ENCODE results near the gene GRAMD1B. TPM values are rescaled to one million over a fixed set of nuclear protein-coding genes. Genes with fewer than 3 reads are reported as not detected.
A peak's percentile ranks its signal among the peaks of the same experiment; 100 is the strongest.

GRAMD1B gene
- total RNA-seq, 2 donors from 2014 or later, result 0.66 to 3.4 TPM

DNA sequence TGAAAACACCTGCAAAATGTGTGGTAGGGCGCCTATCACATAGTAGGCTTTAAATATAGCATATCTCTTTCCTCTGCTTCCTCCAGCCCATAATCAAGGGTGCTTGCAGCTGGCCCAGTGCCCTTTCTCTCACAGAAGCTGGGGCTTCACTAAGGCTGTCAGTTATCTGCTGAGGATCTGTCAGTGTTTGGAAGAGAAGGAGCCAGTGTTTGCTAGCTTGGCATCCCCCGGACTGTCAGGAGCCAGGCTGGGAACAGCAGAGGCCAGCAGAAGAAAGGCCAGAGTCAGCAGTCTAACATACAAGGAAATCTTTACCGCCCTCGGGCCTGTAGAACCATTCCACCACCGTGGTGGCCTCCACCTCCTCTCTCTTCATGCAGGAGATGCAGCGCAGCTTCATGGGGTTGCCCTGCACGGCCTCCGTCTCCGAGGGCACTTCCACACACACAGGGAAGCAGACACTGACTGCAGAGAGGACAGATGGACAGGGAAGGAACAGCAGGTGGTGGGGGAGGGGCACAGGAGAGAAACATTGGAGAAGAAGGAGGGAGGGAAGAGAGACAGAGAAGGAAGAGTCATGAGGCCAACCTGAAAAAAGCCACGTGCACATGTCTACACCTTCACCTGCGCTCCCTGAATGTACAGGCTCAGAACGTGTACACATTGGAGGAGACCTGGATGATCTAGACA lies 215.4 kb downstream of the GRAMD1B start:
- Histone ChIP-seq H3K4me3 (no peak overlapping the region), H3K36me3 (replicated peaks in 1 of 2; ENCODE audit: insufficient read depth in 1 of 2, low read depth in 2 of 2) (no peaks in the 10 kb centered on the region), H3K27ac (no peak overlapping the region), H3K4me1 (peaks cover 4% of the 10 kb centered on the region), H3K9me3 (no peaks in the 10 kb centered on the region), H3K27me3 (no peaks in the 10 kb centered on the region)
- 62 to 67% methylated on average over 11 to 12 of the region's 12 CpGs for WGBS, 2 donors
- TF ChIP-seq POLR2A (IDR thresholded peaks at IDR 0.05), result no peak
- TF ChIP-seq, protein P1, sequence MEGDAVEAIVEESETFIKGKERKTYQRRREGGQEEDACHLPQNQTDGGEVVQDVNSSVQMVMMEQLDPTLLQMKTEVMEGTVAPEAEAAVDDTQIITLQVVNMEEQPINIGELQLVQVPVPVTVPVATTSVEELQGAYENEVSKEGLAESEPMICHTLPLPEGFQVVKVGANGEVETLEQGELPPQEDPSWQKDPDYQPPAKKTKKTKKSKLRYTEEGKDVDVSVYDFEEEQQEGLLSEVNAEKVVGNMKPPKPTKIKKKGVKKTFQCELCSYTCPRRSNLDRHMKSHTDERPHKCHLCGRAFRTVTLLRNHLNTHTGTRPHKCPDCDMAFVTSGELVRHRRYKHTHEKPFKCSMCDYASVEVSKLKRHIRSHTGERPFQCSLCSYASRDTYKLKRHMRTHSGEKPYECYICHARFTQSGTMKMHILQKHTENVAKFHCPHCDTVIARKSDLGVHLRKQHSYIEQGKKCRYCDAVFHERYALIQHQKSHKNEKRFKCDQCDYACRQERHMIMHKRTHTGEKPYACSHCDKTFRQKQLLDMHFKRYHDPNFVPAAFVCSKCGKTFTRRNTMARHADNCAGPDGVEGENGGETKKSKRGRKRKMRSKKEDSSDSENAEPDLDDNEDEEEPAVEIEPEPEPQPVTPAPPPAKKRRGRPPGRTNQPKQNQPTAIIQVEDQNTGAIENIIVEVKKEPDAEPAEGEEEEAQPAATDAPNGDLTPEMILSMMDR (IDR thresholded peaks at IDR 0.05), result no peak
- DNase-seq, result no peak
- no peak for ATAC-seq
- intact Hi-C loops (cut with DNase I), result no loop called here

DNA sequence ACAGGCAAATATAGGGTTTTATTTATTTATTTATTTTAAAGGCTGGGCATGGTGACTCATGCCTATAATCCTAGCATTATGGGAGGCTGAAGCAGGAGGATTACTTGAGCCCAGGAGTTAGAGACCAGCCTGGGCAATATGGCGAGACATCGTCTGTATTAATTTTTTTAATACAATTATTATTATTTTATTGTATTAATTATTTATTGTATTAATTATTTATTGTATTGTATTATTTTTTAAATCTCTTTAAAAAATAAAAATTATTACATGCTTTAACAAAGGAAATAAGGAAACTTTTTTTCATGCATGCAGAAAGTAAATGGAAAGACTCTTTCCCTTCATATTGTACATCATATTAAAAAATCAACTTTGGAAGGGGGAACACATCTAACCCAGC lies 220.8 kb downstream of the GRAMD1B start:
- H3K27me3 ChIP-seq, result no peaks in the 10 kb centered on the region
- intact Hi-C loops (cut with DNase I), result no loop called here
- no peak for TF ChIP-seq POLR2A (IDR thresholded peaks at IDR 0.05)
- TF ChIP-seq, protein P1 (IDR thresholded peaks at IDR 0.05), result no peak

DNA sequence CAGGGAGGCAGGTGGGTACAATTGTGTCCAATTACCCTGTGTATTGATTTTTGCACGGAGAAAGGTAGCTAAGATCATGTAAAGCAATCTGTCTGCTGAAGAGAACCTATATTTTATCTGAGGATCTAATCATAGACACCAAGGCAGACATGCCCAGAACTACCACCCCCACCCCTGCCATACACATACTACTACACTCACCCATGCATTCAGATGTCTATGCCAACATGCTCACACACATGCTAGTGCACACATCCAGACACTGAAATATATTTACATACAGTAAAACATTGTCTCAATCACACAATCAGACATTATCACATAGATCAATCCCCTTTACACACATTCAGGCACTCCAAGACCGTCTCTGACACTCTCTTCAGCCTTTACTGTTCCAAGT lies 222.5 kb downstream of the GRAMD1B start:
- no peaks in the 10 kb centered on the region for H3K27me3 ChIP-seq
- TF ChIP-seq, protein P1 (IDR thresholded peaks at IDR 0.05), result no peak
- TF ChIP-seq POLR2A (IDR thresholded peaks at IDR 0.05), result no peak
- H3K9me3 ChIP-seq, result no peaks in the 10 kb centered on the region
- ATAC-seq (no peak), DNase-seq (no peak)
- H3K36me3 ChIP-seq (replicated peaks in 1 of 2; ENCODE audit: insufficient read depth in 1 of 2, low read depth in 2 of 2), result no peaks in the 10 kb centered on the region
- no peak overlapping the region for H3K4me3 ChIP-seq
- intact Hi-C loops (cut with DNase I), result no loop called here
- 29 to 50% methylated on average over 2 of the region's 2 CpGs for WGBS, 2 donors
- no peak overlapping the region for H3K27ac ChIP-seq
- peaks cover 12% of the 10 kb centered on the region for H3K4me1 ChIP-seq

More for the DNA sequence above, 220.8 kb downstream of the GRAMD1B start:
- H3K27ac ChIP-seq, result no peak overlapping the region
- no peak overlapping the region for H3K4me3 ChIP-seq
- 83 to 84% methylated on average over 2 of the region's 2 CpGs for WGBS, 2 donors
- DNase-seq, result no peak
- no peak for ATAC-seq
- H3K9me3 ChIP-seq, result no peaks in the 10 kb centered on the region
- peaks cover 12% of the 10 kb centered on the region for H3K4me1 ChIP-seq
- no peaks in the 10 kb centered on the region for H3K36me3 ChIP-seq (replicated peaks in 1 of 2; ENCODE audit: insufficient read depth in 1 of 2, low read depth in 2 of 2)

DNA sequence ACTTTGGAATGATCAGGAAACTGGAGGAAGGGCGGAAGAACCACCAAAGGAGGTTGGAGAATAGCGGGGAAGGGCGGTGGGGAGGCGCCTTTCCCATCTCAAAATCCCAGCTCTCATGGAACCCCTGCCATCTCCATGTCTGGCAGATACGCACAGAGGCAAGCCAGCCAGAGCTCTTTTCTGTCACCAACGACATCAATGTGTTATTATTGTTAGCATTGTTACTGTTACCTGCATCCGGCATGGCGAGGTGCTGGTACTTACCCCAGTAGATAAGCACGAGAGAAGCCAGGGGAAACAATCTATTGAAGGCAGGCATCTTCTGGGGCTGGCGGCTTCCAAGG lies 223.4 kb downstream of the GRAMD1B start:
- no peaks in the 10 kb centered on the region for H3K9me3 ChIP-seq
- no peaks in the 10 kb centered on the region for H3K36me3 ChIP-seq (replicated peaks in 1 of 2; ENCODE audit: insufficient read depth in 1 of 2, low read depth in 2 of 2)
- peak overlapping the region in 1 of 2 donors; percentile 70 for H3K4me3 ChIP-seq
- TF ChIP-seq POLR2A (IDR thresholded peaks at IDR 0.05), result no peak
- TF ChIP-seq, protein P1 (IDR thresholded peaks at IDR 0.05), result no peak
- intact Hi-C loops (cut with DNase I), result no loop called here
- ATAC-seq (no peak), DNase-seq (no peak)
- 9 to 12% methylated on average over 10 of the region's 10 CpGs for whole genome bisulfite sequencing, 2 donors
- peaks cover 12% of the 10 kb centered on the region for H3K4me1 ChIP-seq
- H3K27me3 ChIP-seq, result no peaks in the 10 kb centered on the region
- no peak overlapping the region for H3K27ac ChIP-seq
